Mesenchymal stem cell (in vitro differentiated cells and primary cell): ENCODE results near the gene KIAA0825.

ENCODE experiments used
- DNase-seq: peaks from one replicate; pipeline ENCODE4 v3.0.0-alpha.2; 2013
- H2AFZ ChIP-seq: one replicate; pipeline ENCODE4 v1.6.1; 2013; ENCODE audit warnings: low read depth, mild to moderate bottlenecking, control low read depth, inconsistent platforms, low read length, moderate library complexity
- H2AK5ac ChIP-seq: 2 replicates; pipeline ENCODE4 v1.6.1; 2013; ENCODE audit warnings: low read length, moderate library complexity, mild to moderate bottlenecking, inconsistent platforms; ENCODE audit not compliant: severe bottlenecking
- H2BK120ac ChIP-seq: one replicate; pipeline ENCODE4 v1.6.1; 2013; ENCODE audit warnings: low read depth, mild to moderate bottlenecking, inconsistent platforms, low read length, moderate library complexity
- H2BK12ac ChIP-seq, 2 experiments: one replicate each; pipeline ENCODE4 v1.6.1; 2013; ENCODE audit warnings: inconsistent platforms in 2 of 2, low read length in 2 of 2, mild to moderate bottlenecking in 2 of 2, moderate library complexity in 2 of 2, control low read depth in 1 of 2
- H2BK15ac ChIP-seq: one replicate; pipeline ENCODE4 v1.6.1; 2013; ENCODE audit warnings: mild to moderate bottlenecking, low read depth, inconsistent platforms; ENCODE audit not compliant: poor library complexity, severe bottlenecking
- H2BK5ac ChIP-seq: 2 replicates; pipeline ENCODE4 v1.6.1; 2013; ENCODE audit warnings: low read depth, mild to moderate bottlenecking, low read length, control low read depth, inconsistent platforms; ENCODE audit not compliant: poor library complexity, severe bottlenecking
- H3K14ac ChIP-seq, 2 experiments: one replicate each; pipeline ENCODE4 v1.6.1; 2013; ENCODE audit warnings: inconsistent platforms in 2 of 2, low read length in 2 of 2, control low read depth in 1 of 2, mild to moderate bottlenecking in 1 of 2, moderate library complexity in 1 of 2
- H3K18ac ChIP-seq, 2 experiments: one replicate each; pipeline ENCODE4 v1.6.1; 2013; ENCODE audit warnings: inconsistent platforms in 2 of 2, low read length in 2 of 2, control low read depth in 1 of 2, low read depth in 1 of 2, mild to moderate bottlenecking in 1 of 2
- H3K23ac ChIP-seq, 2 experiments: one replicate each; pipeline ENCODE4 v1.6.1; 2013; ENCODE audit warnings: inconsistent platforms in 2 of 2, low read length in 2 of 2, mild to moderate bottlenecking in 2 of 2, moderate library complexity in 2 of 2, control low read depth in 1 of 2
- H3K27ac ChIP-seq: 2 replicates; pipeline ENCODE4 v1.5.1; 2013; ENCODE audit warnings: mild to moderate bottlenecking, moderate library complexity, low read length, control low read depth, inconsistent platforms; ENCODE audit not compliant: poor library complexity, severe bottlenecking
- H3K27me3 ChIP-seq, 2 experiments: 2 replicates each; pipeline versions ENCODE4 v1.6.1 to v1.7.0; 2013; ENCODE audit warnings: low read length in 2 of 2, mild to moderate bottlenecking in 2 of 2, moderate library complexity in 2 of 2, control low read depth in 1 of 2, inconsistent platforms in 1 of 2; ENCODE audit not compliant: control insufficient read depth in 1 of 2, insufficient read depth in 1 of 2
- H3K36me3 ChIP-seq, 2 experiments: 2 replicates each; pipeline versions ENCODE4 v1.6.1 to v1.7.0; 2013; ENCODE audit warnings: low read length in 2 of 2, control low read depth in 1 of 2, inconsistent platforms in 1 of 2, low read depth in 1 of 2, mild to moderate bottlenecking in 1 of 2; ENCODE audit not compliant: insufficient read depth in 2 of 2, control insufficient read depth in 1 of 2
- H3K4ac ChIP-seq, 2 experiments: one replicate each; pipeline ENCODE4 v1.6.1; 2013; ENCODE audit warnings: inconsistent platforms in 2 of 2, low read length in 2 of 2, mild to moderate bottlenecking in 2 of 2, moderate library complexity in 2 of 2, control low read depth in 1 of 2, low read depth in 1 of 2
- H3K4me1 ChIP-seq: 2 replicates; pipeline ENCODE4 v1.6.1; 2013; ENCODE audit warnings: low read depth, low read length, control low read depth; ENCODE audit not compliant: control insufficient read depth, insufficient read depth
- H3K4me2 ChIP-seq: 2 replicates; pipeline ENCODE4 v1.6.1; 2013; ENCODE audit warnings: low read length, mild to moderate bottlenecking, inconsistent platforms; ENCODE audit not compliant: poor library complexity, severe bottlenecking
- H3K4me3 ChIP-seq, 2 experiments: 2 replicates each; pipeline versions ENCODE4 v1.5.1 to v1.7.0; 2013; ENCODE audit warnings: low read length in 2 of 2, mild to moderate bottlenecking in 2 of 2, control low read depth in 1 of 2, low read depth in 1 of 2; ENCODE audit not compliant: insufficient read depth in 1 of 2
- H3K79me1 ChIP-seq: replicated peaks from 2 replicates; pipeline ENCODE4 v1.6.1; 2013; ENCODE audit warnings: mild to moderate bottlenecking, control low read depth, low read length, inconsistent platforms; ENCODE audit not compliant: poor library complexity, severe bottlenecking
- H3K9ac ChIP-seq: 2 replicates; pipeline ENCODE4 v1.7.0; 2013; ENCODE audit warnings: mild to moderate bottlenecking, low read length, moderate library complexity
- H3K9me3 ChIP-seq: 2 replicates; pipeline ENCODE4 v1.7.0; 2013; ENCODE audit warnings: mild to moderate bottlenecking, low read length; ENCODE audit not compliant: control insufficient read depth
- H4K8ac ChIP-seq: one replicate; pipeline ENCODE4 v1.6.1; 2013; ENCODE audit warnings: inconsistent platforms, mild to moderate bottlenecking, low read length, moderate library complexity
- H4K91ac ChIP-seq: one replicate; pipeline ENCODE4 v1.6.1; 2013; ENCODE audit warnings: mild to moderate bottlenecking, low read length, inconsistent platforms
- WGBS: methylation state at CpG from one replicate; pipeline ENCODE4 v1.1.7; 2013; ENCODE audit warnings: mixed read lengths; 5-methylcytosine and 5-hydroxymethylcytosine counted together

Gene KIAA0825

GRCh38 chr5:94523018-94523417 is 95.4 kb downstream of the KIAA0825 start:
- Histone ChIP-seq H2BK12ac (no peak overlapping the region), H3K36me3 (no peaks in the 10 kb centered on the region), H3K14ac (no peak overlapping the region), H4K91ac (no peak overlapping the region), H3K4me3 (no peak overlapping the region), H3K4me1 (no peaks in the 10 kb centered on the region), H3K9me3 (no peaks in the 10 kb centered on the region), H4K8ac (no peak overlapping the region), H2AFZ (no peak overlapping the region), H3K27me3 (no peaks in the 10 kb centered on the region), H2BK15ac (no peak overlapping the region), H3K4me2 (no peak overlapping the region), H2BK5ac (no peak overlapping the region), H2BK120ac (no peak overlapping the region), H3K9ac (no peak overlapping the region), H3K23ac (no peak overlapping the region), H3K27ac (no peak overlapping the region), H3K4ac (no peak overlapping the region), H3K79me1 (no peaks in the 10 kb centered on the region), H2AK5ac (no peak overlapping the region), H3K18ac (no peak overlapping the region)
- DNase-seq, result no peak

GRCh38 chr5:94522117-94522516 is 96.3 kb downstream of the KIAA0825 start:
- no peak overlapping the region for H3K18ac ChIP-seq
- H3K4me1 ChIP-seq, result no peaks in the 10 kb centered on the region
- no peak overlapping the region for H3K4me2 ChIP-seq
- no peak overlapping the region for H2BK120ac ChIP-seq
- no peak overlapping the region for H3K4me3 ChIP-seq
- H4K91ac ChIP-seq, result no peak overlapping the region
- no peak overlapping the region for H3K27ac ChIP-seq
- DNase-seq, result peak; percentile 14
- H3K9ac ChIP-seq, result peak overlapping the region; percentile 9
- H4K8ac ChIP-seq, result no peak overlapping the region
- no peaks in the 10 kb centered on the region for H3K9me3 ChIP-seq
- H3K23ac ChIP-seq, result no peak overlapping the region
- no peak overlapping the region for H2BK15ac ChIP-seq
- H3K36me3 ChIP-seq, result no peaks in the 10 kb centered on the region
- no peaks in the 10 kb centered on the region for H3K79me1 ChIP-seq
- H2BK5ac ChIP-seq, result no peak overlapping the region
- WGBS, result no CpG with 5 or more reads among the region's 1 CpG
- no peaks in the 10 kb centered on the region for H3K27me3 ChIP-seq
- H3K14ac ChIP-seq, result no peak overlapping the region
- no peak overlapping the region for H3K4ac ChIP-seq
- H2AFZ ChIP-seq, result no peak overlapping the region
- H2BK12ac ChIP-seq, result no peak overlapping the region
- no peak overlapping the region for H2AK5ac ChIP-seq

DNA sequence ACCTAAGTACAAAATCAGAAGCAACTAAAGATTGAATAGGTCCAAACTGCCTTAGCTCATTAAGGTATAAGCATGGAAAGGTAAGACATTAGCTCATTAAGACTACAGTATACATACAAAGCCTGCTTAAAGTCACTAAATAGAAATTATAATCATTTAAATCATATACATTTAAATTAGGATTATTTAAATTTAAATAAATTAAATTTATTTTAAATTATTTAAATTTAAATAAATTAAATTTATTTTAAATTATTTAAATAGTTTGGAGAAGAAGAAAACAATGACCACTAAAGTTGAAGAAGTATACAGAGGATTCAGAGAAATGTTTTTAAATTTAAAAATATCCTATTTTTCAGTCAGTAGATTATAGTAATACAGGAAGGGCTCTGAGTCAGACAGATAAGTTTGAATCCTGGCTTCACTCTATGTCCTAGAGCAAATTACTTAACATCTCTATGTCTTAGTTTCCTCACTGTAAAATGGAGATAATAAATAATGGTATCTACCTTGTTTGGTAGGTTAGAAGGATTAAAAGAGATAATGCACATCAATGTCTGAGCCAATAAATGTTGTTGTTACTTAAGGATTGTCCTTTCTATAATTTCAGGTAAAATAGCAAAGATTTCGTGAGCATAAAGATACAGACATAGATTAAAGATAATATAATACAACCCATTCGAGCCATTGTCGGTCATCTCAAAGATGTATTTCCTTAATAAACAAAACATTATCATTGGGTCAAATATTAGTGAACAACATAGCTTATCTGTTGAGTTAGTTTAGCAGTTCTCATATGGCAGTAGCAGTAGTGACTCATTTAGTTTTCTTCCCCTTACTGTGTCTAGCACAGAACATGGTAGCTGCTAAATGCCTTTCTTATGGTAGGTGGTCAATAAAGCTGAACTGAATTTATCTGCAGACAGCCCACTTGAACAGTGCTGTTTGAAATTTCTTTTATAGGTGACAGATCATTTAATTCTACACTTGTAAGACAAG is 100.6 kb downstream of the KIAA0825 start:
- no peak overlapping the region for H3K4me2 ChIP-seq
- H3K14ac ChIP-seq, result no peak overlapping the region
- WGBS, result no CpG with 5 or more reads among the region's 3 CpGs
- H3K4me3 ChIP-seq, result no peak overlapping the region
- no peaks in the 10 kb centered on the region for H3K79me1 ChIP-seq
- no peak overlapping the region for H2AFZ ChIP-seq
- H2BK15ac ChIP-seq, result no peak overlapping the region
- H2AK5ac ChIP-seq, result no peak overlapping the region
- no peak overlapping the region for H3K4ac ChIP-seq
- no peak overlapping the region for H2BK5ac ChIP-seq
- H3K18ac ChIP-seq, result no peak overlapping the region
- H3K23ac ChIP-seq, result no peak overlapping the region
- H3K9ac ChIP-seq, result no peak overlapping the region
- no peak overlapping the region for H2BK120ac ChIP-seq
- DNase-seq, result no peak
- H4K91ac ChIP-seq, result no peak overlapping the region
- H3K9me3 ChIP-seq, result no peaks in the 10 kb centered on the region
- H2BK12ac ChIP-seq, result no peak overlapping the region
- no peaks in the 10 kb centered on the region for H3K27me3 ChIP-seq
- H4K8ac ChIP-seq, result no peak overlapping the region
- no peaks in the 10 kb centered on the region for H3K36me3 ChIP-seq
- H3K4me1 ChIP-seq, result no peaks in the 10 kb centered on the region
- no peak overlapping the region for H3K27ac ChIP-seq

GRCh38 chr5:94516148-94516547 is 102.3 kb downstream of the KIAA0825 start:
- no peak overlapping the region for H2BK12ac ChIP-seq
- no peaks in the 10 kb centered on the region for H3K79me1 ChIP-seq
- H3K23ac ChIP-seq, result no peak overlapping the region
- H2BK120ac ChIP-seq, result no peak overlapping the region
- H2AK5ac ChIP-seq, result no peak overlapping the region
- no peak overlapping the region for H2BK5ac ChIP-seq
- no peaks in the 10 kb centered on the region for H3K9me3 ChIP-seq
- H4K8ac ChIP-seq, result no peak overlapping the region
- H2AFZ ChIP-seq, result no peak overlapping the region
- H3K27ac ChIP-seq, result no peak overlapping the region
- no peak overlapping the region for H3K4me3 ChIP-seq
- no peak overlapping the region for H3K14ac ChIP-seq
- 91% methylated on average over 5 of the region's 5 CpGs for WGBS
- no peak overlapping the region for H3K4me2 ChIP-seq
- no peak overlapping the region for H4K91ac ChIP-seq
- no peaks in the 10 kb centered on the region for H3K36me3 ChIP-seq
- no peaks in the 10 kb centered on the region for H3K4me1 ChIP-seq
- H3K9ac ChIP-seq, result no peak overlapping the region
- H3K18ac ChIP-seq, result no peak overlapping the region
- H2BK15ac ChIP-seq, result no peak overlapping the region
- no peaks in the 10 kb centered on the region for H3K27me3 ChIP-seq
- DNase-seq, result no peak
- no peak overlapping the region for H3K4ac ChIP-seq
